ENCODE data around the gene ADSS1. TPM values are rescaled to one million over a fixed set of nuclear protein-coding genes. Genes with fewer than 3 reads are reported as not detected.

The ADSS1 gene
- polyA plus RNA-seq, 1 of the 3 experiments (the other 2 are of a cell fraction): 14.3 TPM

DNA sequence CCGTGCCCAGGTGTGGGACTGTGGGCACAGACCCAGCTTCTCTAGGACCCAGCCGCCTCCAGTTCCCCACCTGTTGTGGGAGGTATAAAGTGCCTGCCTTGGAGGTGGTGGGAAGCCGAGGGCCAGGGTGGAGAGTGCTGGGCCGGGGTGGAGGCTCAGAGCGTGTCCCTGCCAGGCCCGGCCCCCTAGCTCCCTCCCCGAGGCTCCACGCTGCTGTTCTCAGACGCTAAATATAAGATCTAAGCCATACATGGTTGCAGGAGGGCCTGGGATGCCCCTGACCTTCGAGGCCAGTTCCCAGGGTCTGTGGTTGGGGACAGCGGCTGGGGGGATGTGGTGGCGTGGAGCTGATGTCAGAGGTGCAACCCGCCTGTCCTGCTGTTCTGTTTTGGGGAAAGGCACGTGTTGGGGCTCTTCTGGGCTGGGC, 23.8 kb upstream of the ADSS1 start:
- POLR2A ChIA-PET: no interaction called here
- no peak overlapping the region for H3K4me2 ChIP-seq
- H3K79me2 ChIP-seq (ENCODE audit: insufficient read depth): peaks cover 38% of the 10 kb centered on the region; the same call in 1 of the 2 replicates
- H3K27ac ChIP-seq (ENCODE audit: low read depth in 2 of 2, low read length in 1 of 2): no peak overlapping the region
- TF ChIP-seq, protein P1, sequence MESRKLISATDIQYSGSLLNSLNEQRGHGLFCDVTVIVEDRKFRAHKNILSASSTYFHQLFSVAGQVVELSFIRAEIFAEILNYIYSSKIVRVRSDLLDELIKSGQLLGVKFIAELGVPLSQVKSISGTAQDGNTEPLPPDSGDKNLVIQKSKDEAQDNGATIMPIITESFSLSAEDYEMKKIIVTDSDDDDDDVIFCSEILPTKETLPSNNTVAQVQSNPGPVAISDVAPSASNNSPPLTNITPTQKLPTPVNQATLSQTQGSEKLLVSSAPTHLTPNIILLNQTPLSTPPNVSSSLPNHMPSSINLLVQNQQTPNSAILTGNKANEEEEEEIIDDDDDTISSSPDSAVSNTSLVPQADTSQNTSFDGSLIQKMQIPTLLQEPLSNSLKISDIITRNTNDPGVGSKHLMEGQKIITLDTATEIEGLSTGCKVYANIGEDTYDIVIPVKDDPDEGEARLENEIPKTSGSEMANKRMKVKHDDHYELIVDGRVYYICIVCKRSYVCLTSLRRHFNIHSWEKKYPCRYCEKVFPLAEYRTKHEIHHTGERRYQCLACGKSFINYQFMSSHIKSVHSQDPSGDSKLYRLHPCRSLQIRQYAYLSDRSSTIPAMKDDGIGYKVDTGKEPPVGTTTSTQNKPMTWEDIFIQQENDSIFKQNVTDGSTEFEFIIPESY (IDR thresholded peaks at IDR 0.05; ENCODE audit: borderline replicate concordance, low read depth): no peak
- TF ChIP-seq NRF1 (IDR thresholded peaks at IDR 0.05; ENCODE audit: low read depth, low read length) (no peak), TEAD4 (IDR thresholded peaks at IDR 0.05; ENCODE audit: borderline replicate concordance, insufficient read depth) (no peak), MEF2A (IDR thresholded peaks at IDR 0.05; ENCODE audit: borderline replicate concordance, low read depth) (no peak), RXRA (IDR thresholded peaks at IDR 0.05; ENCODE audit: borderline replicate concordance, low read depth) (no peak), POLR2AphosphoS5 (IDR thresholded peaks at IDR 0.05; ENCODE audit: low read depth, low read length) (no peak), YY1 (IDR thresholded peaks at IDR 0.05; ENCODE audit: low read depth) (no peak)
- TF ChIP-seq, protein P2, sequence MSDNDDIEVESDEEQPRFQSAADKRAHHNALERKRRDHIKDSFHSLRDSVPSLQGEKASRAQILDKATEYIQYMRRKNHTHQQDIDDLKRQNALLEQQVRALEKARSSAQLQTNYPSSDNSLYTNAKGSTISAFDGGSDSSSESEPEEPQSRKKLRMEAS (IDR thresholded peaks at IDR 0.05; ENCODE audit: low read depth): no peak
- TF ChIP-seq, protein P3, sequence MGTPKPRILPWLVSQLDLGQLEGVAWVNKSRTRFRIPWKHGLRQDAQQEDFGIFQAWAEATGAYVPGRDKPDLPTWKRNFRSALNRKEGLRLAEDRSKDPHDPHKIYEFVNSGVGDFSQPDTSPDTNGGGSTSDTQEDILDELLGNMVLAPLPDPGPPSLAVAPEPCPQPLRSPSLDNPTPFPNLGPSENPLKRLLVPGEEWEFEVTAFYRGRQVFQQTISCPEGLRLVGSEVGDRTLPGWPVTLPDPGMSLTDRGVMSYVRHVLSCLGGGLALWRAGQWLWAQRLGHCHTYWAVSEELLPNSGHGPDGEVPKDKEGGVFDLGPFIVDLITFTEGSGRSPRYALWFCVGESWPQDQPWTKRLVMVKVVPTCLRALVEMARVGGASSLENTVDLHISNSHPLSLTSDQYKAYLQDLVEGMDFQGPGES (IDR thresholded peaks at IDR 0.05; ENCODE audit: low read depth, low read length): no peak
- H3K36me3 ChIP-seq (replicated peaks in 1 of 2; ENCODE audit: control insufficient read depth in 1 of 2, insufficient read depth in 2 of 2, low read length in 1 of 2): peaks cover 0 to 25% of the 10 kb centered on the region in 2 experiments
- CTCF ChIA-PET: interaction anchor here (0.7 to 1.3 kb wide), 3 partner anchors 10 to 604 kb away, joined by 3 read pairs; no protein-coding TSS in a partner anchor
- no peaks in the 10 kb centered on the region for H3K27me3 ChIP-seq (ENCODE audit: insufficient read depth)
- H3K4me3 ChIP-seq (ENCODE audit: low read depth in 2 of 2, low read length in 1 of 2): no peak overlapping the region
- H3K9me3 ChIP-seq: no peaks in the 10 kb centered on the region
- H4K20me1 ChIP-seq (ENCODE audit: insufficient read depth): peaks cover 35% of the 10 kb centered on the region
- no peak overlapping the region for H3K9ac ChIP-seq
- H3K4me1 ChIP-seq (ENCODE audit: control insufficient read depth in 1 of 2, insufficient read depth in 2 of 2, low read depth in 1 of 2, low read length in 1 of 2): peaks cover 0 to under 1% of the 10 kb centered on the region in 2 experiments; a peak in 1 of 4 replicates
- 94% methylated on average over 9 of the region's 14 CpGs for WGBS (ENCODE audit: low lambda C conversion rate)
- H3K9me2 ChIP-seq: no peaks in the 10 kb centered on the region
- no peak for DNase-seq
- no peak overlapping the region for H2AFZ ChIP-seq (ENCODE audit: low read depth)
- no peaks in the 10 kb centered on the region for H3F3A ChIP-seq (replicated peaks; ENCODE audit: insufficient read depth)

DNA sequence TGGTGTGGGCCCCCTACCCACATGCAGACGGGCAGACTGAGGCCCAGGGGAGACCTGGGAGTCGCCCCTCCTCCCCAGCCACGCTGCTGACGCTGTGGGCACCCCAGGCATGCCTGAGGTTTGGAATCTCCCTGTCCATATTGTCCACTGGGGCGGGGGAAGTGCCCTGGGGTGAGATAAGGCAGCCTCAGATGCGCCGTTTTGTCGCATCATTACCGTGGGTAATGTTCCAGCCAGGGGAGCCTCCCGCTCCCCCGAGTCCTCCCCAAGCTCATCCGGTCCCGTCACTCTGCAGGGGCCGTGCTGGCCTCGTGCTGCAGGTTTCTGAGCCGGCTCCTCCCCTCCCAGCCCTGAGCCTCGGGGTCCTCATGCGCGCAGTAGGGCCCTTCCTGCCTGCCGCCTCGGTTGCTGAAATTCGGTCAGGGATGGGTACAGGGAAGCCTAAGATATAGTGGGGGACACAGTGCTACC, 23.2 kb upstream of the ADSS1 start:
- POLR2A ChIA-PET: no interaction called here
- Histone ChIP-seq H3K4me2 (no peak overlapping the region), H4K20me1 (ENCODE audit: insufficient read depth) (peaks cover 31% of the 10 kb centered on the region), H3K9me2 (no peaks in the 10 kb centered on the region), H3K9me3 (no peaks in the 10 kb centered on the region), H3K9ac (no peak overlapping the region), H2AFZ (ENCODE audit: low read depth) (no peak overlapping the region), H3K79me2 (ENCODE audit: insufficient read depth) (peaks cover 36% of the 10 kb centered on the region; the same call in 1 of the 2 replicates), H3K27me3 (ENCODE audit: insufficient read depth) (no peaks in the 10 kb centered on the region), H3K36me3 (replicated peaks in 1 of 2; ENCODE audit: control insufficient read depth in 1 of 2, insufficient read depth in 2 of 2, low read length in 1 of 2) (peaks cover 0 to 24% of the 10 kb centered on the region in 2 experiments), H3F3A (replicated peaks; ENCODE audit: insufficient read depth) (no peaks in the 10 kb centered on the region), H3K4me1 (ENCODE audit: control insufficient read depth in 1 of 2, insufficient read depth in 2 of 2, low read depth in 1 of 2, low read length in 1 of 2) (no peaks in the 10 kb centered on the region; a peak in 1 of 4 replicates), H3K27ac (ENCODE audit: low read depth in 2 of 2, low read length in 1 of 2) (no peak overlapping the region), H3K4me3 (ENCODE audit: low read depth in 2 of 2, low read length in 1 of 2) (no peak overlapping the region)
- TF ChIP-seq TEAD4 (IDR thresholded peaks at IDR 0.05; ENCODE audit: borderline replicate concordance, insufficient read depth) (no peak), FOXJ3 (CRISPR knock-in tag; IDR thresholded peaks at IDR 0.05) (no peak), NFIC (IDR thresholded peaks at IDR 0.05; ENCODE audit: borderline replicate concordance) (no peak), RCOR1 (IDR thresholded peaks at IDR 0.05; ENCODE audit: low read length) (no peak), CHD2 (IDR thresholded peaks at IDR 0.05; ENCODE audit: low read length, partially characterized antibody) (no peak)
- DNase-seq: no peak
- CTCF ChIA-PET: interaction anchor here (1.3 to 1.5 kb wide), 2 partner anchors 10 to 61 kb away, joined by 3 read pairs; no protein-coding TSS in a partner anchor
- WGBS (ENCODE audit: low lambda C conversion rate): 89% methylated on average over 16 of the region's 22 CpGs

All from SK-N-SH (cell line).